Measurements from ENCODE around the gene KCNJ10. TPM values are rescaled to one million over a fixed set of nuclear protein-coding genes. Genes with fewer than 3 reads are reported as not detected.

Gene KCNJ10
- not detected in 2 replicates for total RNA-seq

DNA sequence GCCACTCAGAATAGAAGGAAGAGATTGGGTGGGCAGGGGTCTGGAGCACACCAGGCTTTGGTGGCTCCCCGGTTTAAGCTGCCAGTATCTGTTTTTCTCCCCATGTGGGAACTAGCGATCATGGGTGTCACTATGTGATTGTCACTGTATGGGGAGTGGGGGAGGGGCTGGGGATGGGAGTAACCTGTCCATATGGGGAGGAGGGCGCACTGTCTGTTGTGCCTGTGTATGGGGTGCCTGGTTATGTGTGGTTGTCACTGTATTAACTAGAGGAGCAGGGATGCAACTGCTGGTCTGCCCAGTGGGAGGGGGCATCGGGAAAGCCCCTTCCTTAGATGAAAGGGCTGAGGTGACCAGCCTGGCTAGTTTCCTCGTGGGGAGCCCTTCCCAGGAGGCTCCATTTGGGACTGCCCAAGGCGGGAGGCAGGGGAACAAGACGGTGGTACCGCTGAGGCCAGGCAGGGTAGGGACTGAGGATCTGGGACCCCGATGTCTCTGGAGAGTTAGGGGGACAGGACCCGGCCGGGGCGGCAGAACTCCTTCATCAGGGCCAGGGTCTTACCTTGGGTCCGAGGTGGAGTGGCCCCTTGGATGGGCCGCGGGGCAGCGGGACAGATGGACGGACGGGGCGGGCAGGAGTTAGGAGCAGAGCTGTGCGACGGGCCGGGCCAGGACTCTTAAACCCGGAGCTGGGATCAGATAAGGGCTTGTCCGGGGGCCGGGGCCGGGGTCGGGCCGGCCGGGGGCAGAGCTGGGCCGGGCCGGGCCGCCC is at the start of gene KCNJ10:
Gene KCNJ10, minus strand, starts transcription at position 701 of the 772 bp plus-strand sequence. CDS start 27,628 bp downstream, outside the sequence.

DNA sequence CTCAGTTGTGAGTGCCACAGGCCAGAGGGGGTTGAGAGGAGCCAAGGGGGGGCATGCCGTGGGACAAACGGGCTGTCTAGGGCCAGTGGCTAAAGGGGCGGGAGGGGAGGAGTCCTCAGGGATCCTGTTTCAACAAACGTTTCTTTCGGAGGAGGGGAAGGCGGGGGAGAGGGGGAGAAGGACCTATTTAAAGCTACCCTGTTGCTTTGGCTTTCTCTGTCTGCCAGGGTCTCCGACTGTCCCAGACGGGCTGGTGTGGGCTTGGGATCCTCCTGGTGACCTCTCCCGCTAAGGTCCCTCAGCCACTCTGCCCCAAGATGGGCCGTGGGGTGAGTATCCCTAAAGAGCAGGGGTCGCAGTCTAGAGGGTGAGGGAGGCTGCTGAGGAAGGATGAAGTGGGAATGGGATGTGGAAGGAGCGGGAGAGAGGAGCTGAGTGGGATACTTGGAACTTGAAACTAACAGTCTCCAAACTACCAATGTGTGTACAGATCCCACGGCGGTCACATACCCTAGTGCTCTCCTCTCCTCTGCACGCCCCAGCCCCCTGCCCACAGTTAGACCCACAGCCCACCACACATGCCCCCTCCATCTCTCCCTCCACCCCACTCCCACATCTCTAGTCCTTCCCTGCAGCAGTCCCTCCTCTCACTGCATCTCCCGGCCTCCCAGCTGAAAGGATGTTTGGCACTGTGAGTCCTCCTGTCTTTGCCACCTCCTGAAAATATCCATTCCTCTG is 45.8 kb upstream of the KCNJ10 start, which contains the start of gene ATP1A2:
Gene ATP1A2, plus strand, starts transcription at position 215 of the 738 bp plus-strand sequence. Its CDS starts 103 bp downstream, at position 318.

DNA sequence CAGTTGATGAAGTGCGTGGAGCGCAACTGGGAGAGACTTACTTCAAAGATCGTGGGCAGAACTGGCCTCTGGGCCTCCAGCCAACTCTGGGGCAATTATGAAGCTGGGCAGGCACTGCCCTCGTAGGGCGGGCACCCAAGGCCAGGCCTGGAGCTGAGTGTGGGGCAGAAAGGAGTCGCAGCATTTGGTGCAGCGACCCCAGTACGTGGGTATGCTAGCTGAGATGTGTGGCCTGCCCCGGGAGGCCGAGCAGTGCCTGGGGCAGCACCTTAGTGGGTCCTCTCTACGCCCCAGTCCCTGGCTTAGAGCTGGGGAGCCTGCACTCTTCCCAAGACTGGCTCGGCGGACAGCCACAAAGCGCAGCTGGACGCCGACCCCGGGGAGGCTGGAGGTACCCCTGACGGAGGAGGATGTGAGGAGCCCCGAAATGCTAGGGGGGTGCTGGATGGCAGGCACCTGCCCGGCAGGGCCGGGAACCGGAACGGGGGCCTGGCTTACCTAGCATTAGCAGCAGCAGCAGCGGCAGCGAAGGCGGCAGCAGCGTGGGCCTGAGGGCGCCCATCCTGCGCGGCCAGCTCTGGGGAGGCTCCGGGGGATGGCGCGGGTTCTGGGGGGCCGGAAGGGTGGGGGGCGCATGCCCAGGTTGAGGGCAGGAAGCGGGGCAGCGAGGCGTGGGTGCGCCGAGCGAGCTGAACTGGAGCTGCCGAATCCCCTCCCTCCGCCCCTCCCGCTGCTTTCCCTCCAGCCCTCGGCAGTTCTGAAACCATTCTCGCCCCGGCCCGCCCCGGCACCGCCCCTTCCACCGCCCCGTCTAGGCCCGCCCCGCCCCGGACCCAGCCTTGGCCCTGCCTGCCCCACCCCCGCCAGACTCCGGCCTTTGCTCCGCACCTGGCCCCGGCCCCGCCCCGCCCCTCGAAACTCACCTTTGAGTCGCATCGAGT is 28.2 kb upstream of the KCNJ10 start, which contains the start of gene IGSF8:
Gene IGSF8, minus strand, starts transcription at position 709 of the 941 bp plus-strand sequence. Its CDS starts 147 bp downstream, at position 562.

DNA sequence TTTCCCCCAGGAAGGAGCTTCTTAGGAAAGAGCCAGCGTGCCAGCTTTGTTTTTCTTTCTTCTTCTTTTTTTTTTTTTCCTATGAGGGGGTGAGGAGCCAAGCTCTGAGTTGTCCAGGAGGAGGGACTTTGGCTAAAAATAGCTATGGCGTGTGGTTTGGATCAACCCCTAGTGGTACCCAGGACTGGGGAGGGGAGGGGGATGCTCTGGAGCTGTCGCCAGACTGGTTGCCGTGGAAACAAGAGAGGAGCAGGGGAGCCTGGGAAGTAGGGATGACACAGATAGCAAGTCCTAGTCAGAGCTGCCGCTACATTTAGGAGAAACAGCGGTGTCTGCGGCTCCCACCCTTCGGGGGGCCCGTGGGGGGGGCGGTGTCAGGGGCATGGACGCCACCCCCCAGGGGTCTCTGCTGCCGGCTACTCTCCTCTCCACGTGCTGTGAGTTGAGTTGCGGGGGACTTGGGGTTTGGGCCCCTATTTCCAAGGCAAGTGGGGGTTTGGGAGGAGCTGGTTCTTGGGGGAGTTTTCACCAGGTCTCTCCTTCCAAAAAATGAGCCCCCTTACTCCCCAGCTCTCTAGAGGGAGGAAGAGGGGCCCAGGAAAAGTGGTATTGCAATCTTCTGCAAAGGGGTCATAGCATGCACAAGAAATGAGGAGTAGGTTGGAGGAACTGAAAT is 11.4 kb upstream of the KCNJ10 start, which contains the start of gene KCNJ9:
Gene KCNJ9, plus strand, starts transcription at position 278 of the 676 bp plus-strand sequence. CDS start 2,493 bp downstream, outside the sequence.

DNA sequence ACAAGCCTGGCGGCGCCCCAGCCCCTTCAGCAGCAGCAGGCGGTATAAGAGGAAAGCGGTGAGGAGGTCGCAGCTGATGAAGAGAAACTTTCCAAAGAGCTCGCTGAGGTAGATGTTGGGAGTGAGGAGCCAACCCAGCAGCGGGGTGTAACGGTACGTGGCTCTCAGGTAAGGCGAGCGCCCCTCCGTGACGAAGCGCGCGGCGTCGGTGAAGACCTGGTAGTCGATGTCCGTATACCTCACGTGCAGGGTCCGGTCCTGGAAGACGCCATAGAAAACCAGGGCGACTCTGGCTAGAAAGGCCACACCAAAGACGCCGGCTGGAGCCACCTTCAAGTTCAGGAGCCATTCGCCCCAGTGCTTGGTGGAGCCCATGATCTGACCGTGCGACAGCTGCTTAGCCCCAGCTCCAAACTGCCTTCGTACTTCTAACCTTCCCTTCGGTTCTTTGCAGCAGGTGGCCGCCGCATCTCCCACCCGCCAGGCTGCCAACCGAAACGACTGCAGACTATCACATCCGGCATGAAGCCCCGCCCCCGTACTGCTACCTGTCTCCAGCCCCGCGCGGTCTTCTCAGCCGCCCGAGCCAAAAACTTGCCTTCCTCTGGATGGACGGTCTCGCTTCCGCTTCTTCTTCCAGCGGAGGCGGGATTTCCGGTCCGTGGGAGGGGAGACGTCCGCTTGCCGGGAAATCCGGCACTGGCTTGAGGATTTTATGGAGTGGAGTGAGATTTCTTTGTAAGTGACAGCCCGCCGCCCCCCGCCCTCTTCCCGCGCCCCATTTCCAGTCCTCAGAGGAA is 38.4 kb downstream of the KCNJ10 start, which contains the start of gene PIGM:
Gene PIGM, minus strand, starts transcription at position 626 of the 800 bp plus-strand sequence. Its CDS starts 251 bp downstream, at position 375.

DNA sequence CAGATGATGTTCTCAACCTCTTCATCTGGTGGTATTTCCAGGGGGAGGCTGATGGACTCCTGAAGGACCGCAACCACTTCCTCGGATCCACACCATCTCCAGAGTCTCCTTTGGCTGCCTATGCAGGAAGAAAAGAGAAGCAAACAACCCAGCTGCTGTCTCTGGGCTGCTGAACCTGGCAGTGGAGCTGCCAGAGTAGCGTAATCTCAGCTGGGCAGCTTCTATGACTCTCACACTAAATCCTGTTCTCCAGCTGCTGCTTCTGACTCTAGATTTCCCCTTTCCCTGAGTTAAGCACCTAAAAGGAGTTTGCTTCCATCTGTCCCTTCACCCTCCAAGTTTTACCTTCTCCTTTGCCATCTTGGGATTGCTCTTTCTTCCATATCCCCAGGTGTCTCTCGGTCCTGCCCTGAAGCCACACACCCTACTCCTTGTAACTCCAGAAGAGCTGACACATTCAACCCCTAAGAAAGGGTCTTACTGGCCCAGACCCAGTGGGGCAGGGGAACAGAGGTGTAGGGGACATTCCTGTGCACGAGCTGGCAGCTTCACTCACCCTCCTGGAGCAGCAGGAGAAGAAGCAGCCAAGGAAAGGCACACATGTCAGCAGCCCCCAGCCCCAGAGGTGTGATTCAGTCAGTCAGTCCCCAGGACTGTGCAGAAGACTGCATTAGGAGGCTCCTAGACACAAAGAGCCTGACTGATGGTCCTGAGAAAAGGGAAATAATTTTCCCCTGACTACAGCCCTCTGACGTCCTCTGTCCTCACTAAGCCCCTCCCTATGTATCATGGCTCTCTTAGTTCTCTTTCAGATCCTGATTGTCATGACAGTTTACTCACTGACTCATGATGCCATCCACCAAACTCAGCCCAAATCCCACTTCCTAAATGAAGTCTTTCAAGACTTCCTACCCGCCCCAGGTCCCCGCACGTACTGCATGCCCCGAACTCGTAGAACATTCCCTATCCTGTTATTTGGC is 116.1 kb downstream of the KCNJ10 start, which contains the start of gene SLAMF9:
Gene SLAMF9, minus strand, starts transcription at position 702 of the 980 bp plus-strand sequence. Its CDS starts 100 bp downstream, at position 602.

Other genes starting within 250 kb of the KCNJ10 start
- gene SLAMF8, start 243.3 kb downstream of the KCNJ10 start, total RNA-seq: not detected in 2 replicates
- gene VSIG8, start 207.5 kb downstream of the KCNJ10 start, total RNA-seq: under 0.01 TPM in 2 replicates
- 0.79 and 1.0 TPM in 2 replicates for gene CFAP45, start 170.0 kb downstream of the KCNJ10 start, total RNA-seq
- 221 and 355 TPM in 2 replicates for gene TAGLN2, start 144.7 kb downstream of the KCNJ10 start, total RNA-seq
- gene IGSF9, start 124.5 kb downstream of the KCNJ10 start, total RNA-seq: 0.09 TPM in 1 of 2 replicates, not detected in the other
- not detected in 2 replicates for gene SLAMF9, start 115.9 kb downstream of the KCNJ10 start, total RNA-seq
- 2.8 and 3.2 TPM in 2 replicates for gene PIGM, start 38.2 kb downstream of the KCNJ10 start, total RNA-seq
- gene KCNJ9, start 11.4 kb upstream of the KCNJ10 start, total RNA-seq: under 0.01 and 0.09 TPM in 2 replicates
- gene IGSF8, start 28.5 kb upstream of the KCNJ10 start, total RNA-seq: 12.8 and 15.1 TPM in 2 replicates
- gene ATP1A2, start 45.6 kb upstream of the KCNJ10 start, total RNA-seq: 0.16 and 0.60 TPM in 2 replicates
- not detected in 2 replicates for gene ATP1A4, start 81.4 kb upstream of the KCNJ10 start, total RNA-seq
- gene CASQ1, start 120.4 kb upstream of the KCNJ10 start, total RNA-seq: not detected in 2 replicates
- gene PEA15, start 135.2 kb upstream of the KCNJ10 start, total RNA-seq: 38.8 and 50.3 TPM in 2 replicates
- gene DCAF8, start 192.4 kb upstream of the KCNJ10 start, total RNA-seq: 90.5 and 94.0 TPM in 2 replicates
- gene PEX19, start 215.0 kb upstream of the KCNJ10 start, total RNA-seq: 32.0 and 37.8 TPM in 2 replicates